RCC 7860 (cell line): ENCODE data around the gene GPR149.
"Not testable (repeated sequence)": the region's sequence is repeated elsewhere in the genome, so short reads cannot be mapped to it uniquely, and the experiment has no call there.

Experiments
- DNase-seq: peaks from one replicate; pipeline ENCODE4 v3.0.0-alpha.2; 2015; ENCODE audit warnings: low spot score
- FAIRE-seq: peaks from 2 replicates; lab custom pipeline; 2012; peaks lifted over from hg19 to GRCh38; lab: Jason Lieb, UNC

GPR149 gene

GRCh38 chr3:154430014-154430413, at the start of gene GPR149:
GPR149 (minus strand) TSS chr3:154430190; CDS start chr3:154429615, 575 bp downstream.
- DNase-seq = no peak

GRCh38 chr3:154473769-154474168, 43.8 kb upstream of the GPR149 start:
- no peak for FAIRE-seq
- no peak for DNase-seq

More at GRCh38 chr3:154430014-154430413, at the start of gene GPR149:
- FAIRE-seq = no peak

- no peak for FAIRE-seq
- no peak for DNase-seq
These were observed 39.6 kb upstream of the GPR149 start for GRCh38 chr3:154469585-154469984.

GRCh38 chr3:154464440-154465190, 34.6 kb upstream of the GPR149 start:
- FAIRE-seq (no peak), DNase-seq (no peak)

- FAIRE-seq = no peak
- DNase-seq = no peak
These were observed 28.6 kb upstream of the GPR149 start for GRCh38 chr3:154458560-154458959.

- DNase-seq, FAIRE-seq: not testable (repeated sequence)
These were observed 9.1 kb upstream of the GPR149 start for GRCh38 chr3:154439081-154439480.

- FAIRE-seq (no peak), DNase-seq (no peak)
These were observed 1.1 kb upstream of the GPR149 start for GRCh38 chr3:154431043-154431442.

GRCh38 chr3:154428286-154429206, 1.4 kb downstream of the GPR149 start:
- FAIRE-seq (no peak), DNase-seq (no peak)

GRCh38 chr3:154427685-154428285, 2.2 kb downstream of the GPR149 start:
- DNase-seq (no peak), FAIRE-seq (no peak)

GRCh38 chr3:154422694-154423093, 7.3 kb downstream of the GPR149 start:
- FAIRE-seq (no peak), DNase-seq (no peak)

- no peak for DNase-seq
- FAIRE-seq = no peak
These were observed 8.9 kb downstream of the GPR149 start for GRCh38 chr3:154421083-154421482.

- no peak for DNase-seq
- FAIRE-seq = no peak
These were observed 31.7 kb downstream of the GPR149 start for GRCh38 chr3:154398084-154398967.

GRCh38 chr3:154389861-154390260, 40.1 kb downstream of the GPR149 start:
- FAIRE-seq (no peak), DNase-seq (no peak)

GRCh38 chr3:154384479-154384878, 45.5 kb downstream of the GPR149 start:
- no peak for DNase-seq
- FAIRE-seq = no peak

GRCh38 chr3:154378311-154378710, 51.7 kb downstream of the GPR149 start:
- FAIRE-seq (no peak), DNase-seq (no peak)

GRCh38 chr3:154367221-154367620, 62.8 kb downstream of the GPR149 start:
- no peak for FAIRE-seq
- no peak for DNase-seq

- FAIRE-seq = no peak
- no peak for DNase-seq
These were observed 65.1 kb downstream of the GPR149 start for GRCh38 chr3:154364849-154365248.

- FAIRE-seq (no peak), DNase-seq (no peak)
These were observed 68.9 kb downstream of the GPR149 start for GRCh38 chr3:154361099-154361498.

GRCh38 chr3:154356009-154356408, 74.0 kb downstream of the GPR149 start:
- FAIRE-seq (no peak), DNase-seq (no peak)

GRCh38 chr3:154349223-154349622, 80.8 kb downstream of the GPR149 start:
- FAIRE-seq (no peak), DNase-seq (no peak)
